HG03025 (cell line): ENCODE measurements around the gene SYT13.

Source experiments
- ATAC-seq: cut with Tn5 transposase; IDR thresholded peaks from one replicate; pipeline ENCODE4 v1.9.1; 2021; ENCODE audit warnings: mild to moderate bottlenecking, moderate library complexity; ENCODE audit not compliant: unreplicated experiment, low FRiP score

Gene SYT13

DNA sequence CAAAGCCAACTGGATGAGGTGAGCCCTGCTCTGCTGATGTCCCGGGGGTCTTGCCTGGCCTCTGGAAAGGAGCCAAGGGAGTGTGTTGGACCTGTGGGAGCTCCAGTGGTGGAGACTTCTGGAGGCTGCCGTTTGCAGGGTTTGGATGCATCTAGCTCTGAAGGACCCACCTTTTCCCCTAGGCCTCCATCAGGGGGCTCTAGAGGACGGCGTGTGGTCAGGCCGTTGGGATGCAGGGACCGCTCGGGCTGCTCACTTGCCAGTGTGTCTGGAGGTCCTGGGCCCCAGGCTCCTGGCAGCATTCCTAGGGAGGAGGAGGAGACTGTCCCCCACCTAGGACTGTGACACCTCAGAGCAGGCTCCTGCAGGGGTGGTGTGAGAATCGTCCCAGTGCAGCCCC is 81.4 kb downstream of the SYT13 start:
- no peak for ATAC-seq

DNA sequence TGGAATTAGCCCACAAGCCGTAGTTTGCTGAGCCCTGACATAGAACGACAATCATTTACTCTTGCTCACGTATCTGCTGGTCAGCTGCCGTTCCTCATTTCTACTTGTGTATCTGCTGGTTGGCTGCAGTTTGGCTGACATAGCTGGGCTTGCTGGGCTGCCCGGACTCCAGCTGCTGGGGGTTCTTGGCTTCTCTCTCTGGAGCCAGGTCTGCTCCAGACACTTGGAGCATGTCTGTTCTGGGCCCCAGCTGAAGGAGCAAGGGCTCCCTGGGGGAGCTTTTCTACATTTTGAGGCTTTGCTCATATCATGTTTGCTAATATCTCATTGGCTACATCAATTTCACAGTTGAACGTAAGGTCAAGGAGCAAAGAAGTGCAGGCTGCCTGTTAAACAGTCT is 92.4 kb downstream of the SYT13 start:
- ATAC-seq: no peak
